Kidney tubule cell (primary cell): Measurements from ENCODE around the gene RCOR3.
"Not testable (repeated sequence)": the region's sequence is repeated elsewhere in the genome, so short reads cannot be mapped to it uniquely, and the experiment has no call there.

ENCODE experiments used
- DNase-seq: peaks from one replicate; pipeline ENCODE4 v3.0.0-alpha.2; 2018; ENCODE audit warnings: low spot score

Gene RCOR3

DNA sequence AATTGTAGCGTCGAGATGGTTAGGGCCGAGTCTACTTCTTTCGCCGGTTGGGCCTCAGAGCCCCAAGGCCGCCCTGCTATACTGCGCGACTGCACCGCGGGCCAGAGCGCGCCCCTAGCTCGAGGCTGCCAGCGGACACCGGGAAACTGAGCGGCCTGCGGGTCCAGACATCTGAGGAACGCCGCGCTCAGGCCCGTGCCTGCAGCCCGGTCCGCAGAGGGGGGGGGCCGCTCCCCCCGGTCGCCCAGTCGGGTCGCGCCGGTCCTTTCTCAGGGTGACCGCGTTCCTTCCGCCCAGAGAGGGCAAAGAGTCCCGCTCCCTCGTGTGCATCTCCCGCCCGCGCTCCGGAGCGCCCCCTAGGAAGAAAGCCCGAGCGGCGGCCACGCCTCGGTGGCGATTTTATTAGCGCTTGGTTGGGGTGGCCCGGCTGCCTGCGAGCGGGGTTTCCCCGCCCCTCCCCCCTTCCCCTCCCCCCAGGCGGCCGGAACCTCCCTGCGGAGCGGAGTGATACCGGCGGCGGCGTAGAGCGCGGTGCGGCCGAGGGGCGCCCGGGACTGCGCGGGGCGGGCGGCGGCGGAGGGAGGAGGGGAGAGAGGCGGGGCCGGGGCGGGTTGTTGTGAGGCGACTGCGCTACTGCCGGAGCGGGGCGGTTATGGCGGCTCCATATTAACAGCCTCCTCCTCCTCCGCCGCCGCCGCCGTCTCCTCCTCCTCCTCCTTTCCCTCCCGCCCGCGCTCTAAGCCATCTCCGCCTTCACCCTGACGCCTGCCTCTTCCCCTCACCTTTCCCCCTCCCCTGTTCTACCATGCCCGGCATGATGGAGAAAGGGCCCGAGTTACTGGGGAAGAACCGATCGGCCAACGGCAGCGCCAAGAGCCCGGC lies at the start of gene RCOR3:
Gene RCOR3 (plus strand): TSS at position 611 of the 882 bp plus-strand sequence. CDS start 195 bp downstream, at position 806.
- peak; percentile 95 for DNase-seq

DNA sequence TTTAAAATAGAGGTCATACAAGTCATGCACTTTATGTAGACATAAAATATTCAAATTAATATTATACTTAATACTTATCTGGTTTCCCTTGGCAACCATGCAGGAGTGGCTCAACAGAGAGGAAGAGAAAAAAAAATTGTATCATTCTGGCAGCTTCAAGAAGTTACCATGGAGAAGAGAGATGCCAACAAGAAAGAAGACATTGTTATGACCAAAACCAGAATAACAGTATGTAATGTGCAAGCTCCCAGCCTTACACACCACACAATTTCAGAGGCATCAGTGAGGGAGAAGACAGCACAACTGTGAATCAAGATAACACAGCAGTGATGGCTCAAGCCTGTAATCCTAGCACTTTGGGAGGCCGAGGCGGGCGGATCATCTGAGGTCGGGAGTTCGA lies 49.1 kb upstream of the RCOR3 start:
- DNase-seq, result no peak

DNA sequence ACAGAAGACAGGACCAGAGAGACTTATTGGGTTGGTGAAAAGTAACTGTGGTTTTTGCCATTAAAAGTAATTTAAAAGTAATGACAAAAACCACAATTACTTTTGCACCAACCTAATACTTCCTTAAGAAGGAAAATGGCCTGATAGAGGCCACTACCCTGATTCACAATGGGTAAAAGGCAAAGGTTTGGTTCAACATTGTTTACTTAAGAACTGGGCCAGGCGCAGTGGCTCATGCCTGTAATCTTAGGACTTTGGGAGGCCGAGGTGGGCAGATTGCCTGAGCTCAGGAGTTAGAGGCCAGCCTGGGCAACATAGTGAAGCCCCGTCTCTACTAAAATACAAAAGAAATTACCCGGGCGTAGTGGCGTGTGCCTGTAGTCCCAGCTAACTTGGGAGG lies 48.2 kb upstream of the RCOR3 start:
- DNase-seq, result no peak

DNA sequence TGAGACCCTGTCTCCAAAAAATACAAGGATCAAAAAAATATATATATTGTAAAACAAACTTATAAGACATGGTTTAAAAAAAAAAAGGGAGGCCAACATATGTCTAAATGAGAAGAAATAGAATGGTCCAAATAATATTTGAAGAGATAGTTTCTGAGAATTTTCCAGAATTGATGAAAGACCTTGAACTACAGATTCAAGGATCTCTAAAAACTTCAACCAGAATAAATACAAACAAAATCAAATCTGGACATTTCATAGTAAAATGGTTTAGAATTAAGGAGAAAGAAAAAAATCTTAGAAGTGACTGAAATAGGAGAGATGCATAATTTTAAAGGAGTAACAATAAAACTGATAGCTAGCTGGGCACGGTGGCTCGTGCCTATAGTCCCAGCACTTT lies 45.5 kb upstream of the RCOR3 start:
- no peak for DNase-seq

DNA sequence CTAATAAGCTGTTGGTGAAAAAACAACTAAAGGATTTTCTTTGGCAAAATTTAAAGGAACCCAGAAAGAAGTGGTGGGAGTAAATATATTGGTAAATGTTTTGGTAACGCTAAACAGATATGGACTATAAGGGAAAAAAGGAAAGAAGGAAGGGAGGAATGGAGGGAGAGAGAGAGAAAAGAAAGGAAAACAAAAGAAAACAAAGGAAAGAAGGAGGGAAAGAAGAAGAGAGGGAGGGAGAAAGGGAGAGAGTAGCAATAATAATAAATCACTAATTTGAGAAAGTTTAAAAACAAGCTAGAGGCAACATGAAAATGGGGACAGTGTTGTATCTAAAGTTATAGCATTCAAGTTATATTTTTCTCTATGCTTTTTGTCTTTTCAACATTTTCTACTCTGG lies 43.6 kb upstream of the RCOR3 start:
- DNase-seq, result no peak

DNA sequence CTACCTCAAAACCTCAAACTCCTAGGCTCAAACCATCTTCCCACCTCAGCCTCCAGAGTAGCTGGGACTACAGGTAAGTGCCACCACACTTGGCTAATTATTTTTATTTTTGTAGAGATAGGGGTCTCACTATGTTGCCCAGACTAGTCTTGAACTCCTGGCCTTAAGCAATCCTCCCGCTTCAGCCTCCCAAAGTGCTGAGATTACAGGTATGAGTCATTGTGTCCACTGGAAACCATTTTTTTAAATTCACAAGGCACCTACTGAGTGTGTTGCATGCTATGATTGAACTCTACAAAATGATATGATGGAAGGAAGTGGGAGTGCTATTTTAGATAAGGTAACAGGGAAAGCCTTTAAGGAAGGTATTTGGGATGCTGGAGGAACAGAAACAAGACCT lies 41.8 kb upstream of the RCOR3 start:
- DNase-seq, result no peak

DNA sequence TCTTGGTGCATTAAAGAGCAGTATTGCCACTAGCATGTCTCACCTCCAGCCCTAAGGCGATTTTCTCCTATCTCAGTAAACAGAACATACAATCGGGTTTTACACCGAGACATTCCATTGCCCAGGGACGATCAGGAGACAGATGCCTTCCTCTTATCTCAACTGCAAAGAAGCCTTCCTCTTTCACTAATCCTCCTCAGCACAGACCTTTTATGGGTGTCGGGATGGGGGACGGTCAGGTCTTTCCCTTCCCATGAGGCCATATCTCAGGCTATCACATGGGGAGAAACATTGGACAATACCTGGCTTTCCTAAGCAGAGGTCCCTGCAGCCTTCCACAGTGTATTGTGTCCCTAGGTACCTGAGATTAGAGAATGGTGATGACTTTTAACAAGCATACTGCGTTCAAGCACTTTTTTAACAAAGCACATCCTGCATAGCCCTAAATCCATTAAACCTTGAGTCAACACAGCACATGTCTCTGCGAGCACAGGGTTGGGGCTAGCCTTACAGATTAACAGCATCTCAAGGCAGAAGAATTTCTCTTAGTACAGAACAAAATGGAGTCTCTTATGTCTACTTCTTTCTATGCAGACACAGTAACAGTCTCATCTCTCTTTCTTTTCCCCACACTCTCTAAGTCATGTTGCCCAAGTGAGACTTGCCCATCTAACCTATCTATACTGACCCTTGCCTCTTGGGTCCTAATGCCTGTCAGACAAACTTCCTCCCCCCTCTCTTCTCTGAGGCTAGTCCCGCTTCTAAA lies 36.5 kb upstream of the RCOR3 start:
- DNase-seq, result not testable (repeated sequence)

DNA sequence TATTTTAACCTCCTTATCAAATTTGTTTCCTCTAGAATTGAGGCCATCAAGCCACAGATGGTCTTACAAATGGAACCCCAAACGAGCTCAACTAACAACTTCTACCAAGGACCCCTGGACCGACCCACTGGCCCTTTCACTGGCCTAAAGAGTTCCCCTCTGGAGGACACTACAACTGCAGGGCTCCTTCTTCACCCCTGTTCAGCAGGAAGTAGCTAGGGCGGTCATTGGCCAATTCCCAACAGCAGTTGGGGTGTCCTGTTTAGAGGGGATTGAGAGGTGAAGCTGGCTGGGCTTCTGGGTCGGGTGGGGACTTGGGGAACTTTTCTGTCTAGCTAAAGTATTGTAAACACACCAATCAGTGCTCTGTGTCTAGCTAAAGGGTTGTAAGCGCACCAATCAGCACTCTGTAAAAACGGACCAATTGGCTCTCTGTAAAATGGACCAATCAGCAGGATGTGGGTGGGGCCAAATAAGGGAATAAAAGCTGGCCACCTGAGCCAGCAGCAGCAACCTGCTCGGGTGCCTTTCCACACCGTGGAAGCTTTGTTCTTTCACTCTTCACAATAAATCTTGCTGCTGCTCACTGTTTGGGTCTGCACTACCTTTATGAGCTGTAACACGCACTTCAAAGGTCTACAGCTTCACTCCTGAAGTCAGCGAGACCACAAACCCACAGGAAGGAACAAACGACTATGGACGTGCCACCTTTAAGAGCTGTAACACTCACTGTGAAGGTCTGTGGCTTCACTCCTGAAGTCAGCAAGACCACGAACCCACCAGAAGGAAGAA lies 30.4 kb upstream of the RCOR3 start:
- not testable (repeated sequence) for DNase-seq

DNA sequence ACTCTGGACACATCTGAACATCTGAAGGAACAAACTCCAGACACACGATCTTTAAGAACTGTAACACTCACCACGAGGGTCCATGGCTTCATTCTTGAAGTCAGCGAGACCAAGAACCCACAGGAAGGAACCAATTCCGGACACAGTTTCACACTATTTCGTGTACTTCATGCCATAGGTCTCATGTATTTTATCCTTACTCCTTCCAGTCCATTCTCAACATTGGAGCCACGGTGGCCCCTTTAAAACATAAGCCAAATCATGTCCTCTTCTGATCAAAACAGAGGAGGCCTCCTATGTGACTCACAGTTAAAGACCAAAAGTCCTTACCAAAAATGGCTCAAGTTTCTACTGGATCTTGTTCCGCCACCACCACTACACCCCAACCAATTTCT lies 29.8 kb upstream of the RCOR3 start:
- DNase-seq, result no peak

DNA sequence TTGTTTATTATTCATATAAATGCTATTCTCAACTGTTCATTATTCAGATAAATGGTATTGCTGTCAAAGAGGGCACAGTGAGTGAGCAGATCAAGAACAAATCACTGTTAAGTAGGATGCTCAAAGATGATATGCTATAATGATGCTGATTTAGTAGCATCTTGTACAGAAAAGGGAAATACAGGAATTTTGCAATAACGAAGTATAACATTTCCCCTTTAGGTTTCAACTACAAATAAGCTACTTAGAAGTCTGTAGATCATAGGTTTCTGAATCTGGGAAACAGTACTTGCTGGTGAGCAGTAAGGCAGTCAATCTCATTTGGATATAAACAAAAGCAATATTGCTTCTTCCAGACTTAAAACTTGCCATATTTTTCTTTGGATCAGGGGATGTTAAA lies 27.3 kb upstream of the RCOR3 start:
- no peak for DNase-seq

DNA sequence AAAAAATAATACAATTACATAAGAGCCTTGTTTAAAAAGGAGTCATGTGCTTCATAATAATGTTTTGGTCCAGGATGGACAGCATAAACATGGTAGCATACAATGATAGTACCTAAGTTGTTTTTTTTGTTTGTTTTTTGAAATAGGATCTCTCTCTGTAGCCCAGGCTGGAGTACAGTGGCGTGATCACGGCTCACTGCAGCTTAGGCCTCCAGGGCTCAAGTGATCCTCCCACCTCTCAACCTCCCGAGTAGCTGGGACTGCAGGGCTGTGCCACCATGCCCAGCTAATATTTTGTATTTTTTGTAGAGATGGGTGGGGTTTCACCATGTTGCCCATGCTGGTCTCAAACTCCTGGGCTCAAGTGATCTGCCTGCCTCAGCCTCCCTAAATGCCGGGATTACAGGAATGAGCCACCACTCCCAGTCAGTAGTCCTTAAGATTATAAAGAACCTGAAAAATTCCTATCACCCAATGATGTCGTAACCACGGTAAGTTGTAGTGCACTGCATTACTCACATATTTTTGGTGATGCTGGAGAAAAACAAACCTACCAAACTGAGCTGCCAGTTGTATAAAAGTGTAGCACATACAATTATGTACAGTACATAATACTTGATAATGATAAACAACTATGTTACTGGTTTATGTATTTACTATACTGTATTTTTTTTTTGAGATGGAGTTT lies 22.4 kb upstream of the RCOR3 start:
- peak; percentile 26 for DNase-seq

DNA sequence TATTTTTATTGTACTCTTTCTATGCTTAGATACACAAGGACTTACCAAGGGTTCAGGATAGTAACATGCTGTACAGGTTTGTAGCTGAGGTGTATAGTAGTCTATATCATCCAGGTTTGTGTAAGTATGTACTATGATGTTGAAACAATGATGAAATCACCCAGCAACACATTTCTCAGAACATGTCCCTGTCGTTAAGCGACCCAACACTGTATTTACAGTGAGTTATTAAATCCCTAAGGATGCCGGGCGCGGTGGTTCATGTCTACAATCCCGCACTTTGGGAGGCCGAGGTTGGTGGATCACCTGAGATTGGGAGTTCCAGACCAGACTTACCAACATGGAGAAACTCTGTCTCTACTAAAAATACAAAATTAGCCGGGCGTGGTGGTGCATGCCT lies 21.6 kb upstream of the RCOR3 start:
- no peak for DNase-seq

DNA sequence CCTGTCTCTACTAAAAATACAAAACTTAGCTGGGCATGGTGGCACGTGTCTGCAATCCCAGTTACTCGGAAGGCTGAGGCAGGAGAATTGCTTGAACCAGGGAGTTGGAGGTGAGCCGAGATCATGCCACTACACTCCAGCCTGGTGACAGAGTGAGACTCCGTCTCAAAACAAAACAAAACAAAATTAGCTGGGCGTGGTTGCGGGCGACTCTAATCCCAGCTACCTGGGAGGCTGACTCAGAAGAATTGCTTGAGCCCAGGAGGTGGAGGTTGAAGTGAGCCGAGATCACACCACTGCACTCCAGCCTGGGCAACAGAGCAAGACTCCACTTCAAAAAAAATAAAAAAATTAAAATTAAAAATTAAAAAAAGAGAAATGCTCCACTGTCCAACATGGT lies 18.6 kb upstream of the RCOR3 start:
- not testable (repeated sequence) for DNase-seq

DNA sequence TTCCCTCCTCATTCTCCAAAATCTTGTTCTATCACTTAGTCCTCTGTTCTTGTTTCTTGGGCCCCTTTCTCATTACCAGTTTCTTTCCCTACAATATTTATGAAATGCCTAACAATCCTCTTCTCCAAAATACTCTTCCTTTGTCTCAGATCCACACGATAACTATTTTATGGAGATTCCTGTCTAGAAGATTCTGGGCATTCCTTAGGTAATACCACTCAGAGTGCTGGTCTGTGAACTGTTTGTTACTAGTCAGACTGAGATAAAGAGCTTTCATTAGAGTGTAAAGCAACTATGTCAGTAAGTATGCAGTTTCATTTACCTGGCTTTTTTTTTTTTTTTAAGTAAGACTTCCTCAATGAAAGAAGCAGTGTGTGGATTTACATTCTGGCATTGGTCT lies 18.1 kb upstream of the RCOR3 start:
- DNase-seq, result no peak

DNA sequence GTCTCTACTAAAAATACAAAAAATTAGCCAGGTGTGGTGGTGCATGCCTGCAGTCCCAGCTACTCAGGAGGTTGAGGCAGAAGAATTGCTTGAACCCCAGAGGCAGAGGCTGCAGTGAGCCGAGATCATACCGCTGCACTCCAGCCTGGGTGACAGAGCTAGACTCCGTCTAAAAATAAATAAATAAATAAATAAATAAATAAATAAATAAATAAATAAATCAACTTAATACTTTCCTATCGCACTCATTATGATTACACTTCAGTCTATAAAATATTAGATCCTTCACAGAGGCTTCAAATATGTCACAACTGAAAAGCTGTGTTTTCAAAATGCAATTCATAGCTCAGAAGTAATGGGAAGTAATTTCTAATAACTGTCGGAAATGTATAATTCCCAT lies 15.5 kb upstream of the RCOR3 start:
- DNase-seq, result not testable (repeated sequence)

DNA sequence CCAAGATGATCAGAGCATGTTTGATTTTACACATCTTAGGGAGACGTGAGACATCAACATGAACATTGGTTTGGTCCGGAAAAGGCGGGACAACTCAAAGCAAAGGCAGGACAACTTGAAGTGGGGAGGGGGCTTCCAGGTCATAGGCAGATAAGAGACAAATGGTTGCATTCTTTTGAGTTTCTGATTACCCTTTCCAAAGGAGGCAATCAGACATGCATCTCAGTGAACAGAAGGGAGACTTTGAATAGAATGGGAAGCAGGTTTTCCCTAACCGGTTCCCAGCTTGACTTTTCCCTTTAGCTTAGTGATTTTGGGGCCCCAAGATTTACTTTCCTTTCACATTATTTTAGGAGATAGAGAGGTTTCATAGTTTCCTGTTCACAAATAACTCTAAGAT lies 12.6 kb upstream of the RCOR3 start:
- DNase-seq, result not testable (repeated sequence)

DNA sequence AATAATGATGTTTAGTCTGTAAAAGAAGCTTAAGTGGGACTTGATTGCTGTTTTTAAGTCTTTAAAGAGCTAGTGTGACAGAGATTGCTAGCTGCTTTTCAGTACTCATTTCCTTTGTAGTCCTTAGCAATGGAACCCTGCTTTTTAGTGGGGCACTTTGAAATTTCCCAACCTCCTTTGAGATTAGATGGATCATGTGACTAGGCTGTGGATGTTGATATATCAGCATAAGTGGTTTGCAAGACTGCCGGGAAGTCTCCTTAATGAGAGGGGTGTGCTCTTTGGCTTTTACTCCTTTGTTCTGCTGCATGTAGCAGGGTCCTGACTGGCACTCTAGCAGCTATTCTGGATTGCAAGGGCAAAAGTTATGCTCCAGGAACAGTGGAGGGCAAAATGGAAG lies 11.2 kb upstream of the RCOR3 start:
- DNase-seq, result no peak

DNA sequence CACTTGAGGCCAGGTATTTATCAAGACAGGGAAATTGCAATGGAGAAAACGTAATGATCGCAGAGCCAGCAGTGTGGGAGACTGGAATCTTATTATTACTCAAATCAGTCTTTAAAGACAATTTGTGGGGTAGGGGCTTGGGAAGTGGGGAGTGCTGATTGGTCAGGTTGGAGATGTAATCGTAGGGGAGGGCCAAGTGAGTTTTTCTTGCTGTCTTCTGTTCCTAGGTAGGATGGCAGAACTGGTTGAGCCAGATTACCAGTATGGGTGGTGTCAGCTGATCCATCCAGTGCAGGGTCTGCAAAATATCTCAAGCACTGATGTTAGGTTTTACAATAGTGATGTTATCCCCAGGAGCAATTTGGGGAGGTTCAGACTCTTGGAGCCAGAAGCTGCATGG lies 9.6 kb upstream of the RCOR3 start:
- DNase-seq, result not testable (repeated sequence)

DNA sequence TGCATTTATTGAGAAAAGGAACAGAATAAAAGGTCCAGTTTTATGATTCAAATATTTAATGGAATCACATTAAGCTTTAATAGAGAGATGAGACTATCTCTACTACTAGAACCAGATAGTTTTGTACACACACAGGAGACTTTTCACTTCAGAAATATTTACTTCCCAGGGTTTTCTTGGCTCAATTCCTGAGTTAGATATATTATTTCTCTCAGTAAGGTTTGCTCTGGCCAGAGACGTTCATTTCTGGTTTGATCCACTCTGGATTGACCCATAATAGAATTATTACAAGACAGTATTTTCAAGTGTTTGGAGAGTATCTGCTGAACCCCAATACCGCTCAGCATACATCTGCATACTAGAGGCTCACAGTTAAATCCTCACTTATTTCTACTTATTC lies 1.3 kb upstream of the RCOR3 start:
- DNase-seq, result peak; percentile 4

DNA sequence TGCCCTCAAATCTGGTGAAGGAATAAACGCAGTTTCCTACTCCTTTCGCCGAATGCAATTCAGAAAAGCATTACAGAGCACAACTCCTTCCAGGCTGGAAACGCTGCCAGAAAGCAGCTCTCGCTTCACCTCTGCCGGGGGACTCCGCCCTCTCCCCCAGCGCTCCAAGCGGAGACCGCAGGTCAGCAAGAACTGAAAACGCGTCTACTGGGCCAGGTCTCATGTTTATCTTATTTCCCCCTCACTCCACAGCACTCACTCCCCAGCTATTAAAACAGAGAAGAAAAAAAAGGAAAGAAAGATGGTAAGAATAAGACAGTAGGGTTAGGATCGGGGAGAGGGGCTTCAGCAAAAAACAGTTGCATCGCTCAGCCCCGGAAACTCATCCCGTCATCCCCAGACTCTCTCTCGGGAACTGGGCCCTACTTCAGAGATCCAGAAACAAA lies 833 bp upstream of the RCOR3 start:
- peak; percentile 83 for DNase-seq

DNA sequence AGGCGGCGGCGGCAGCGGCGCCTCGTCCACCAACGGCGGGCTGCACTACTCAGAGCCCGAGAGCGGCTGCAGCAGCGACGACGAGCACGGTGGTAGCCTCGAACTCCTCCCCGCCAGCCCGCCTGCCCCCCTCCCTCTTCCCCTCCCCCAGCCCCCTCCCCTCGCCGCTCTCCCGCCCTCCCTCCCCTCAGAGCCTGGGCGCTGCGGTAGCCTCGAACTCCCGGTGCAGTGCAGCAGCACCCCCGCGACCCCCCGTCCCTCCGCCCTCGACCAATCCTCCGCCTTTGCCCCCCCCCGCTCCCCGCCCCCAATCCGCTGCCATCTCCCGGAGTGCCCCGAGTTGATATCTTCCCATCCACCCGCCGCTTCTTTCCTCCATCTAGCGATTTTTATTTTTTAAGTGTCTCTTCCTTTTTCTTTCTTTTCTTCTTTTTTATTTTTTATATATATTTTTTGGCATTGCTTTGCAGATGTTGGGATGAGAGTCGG lies 516 bp downstream of the RCOR3 start:
- DNase-seq, result no peak
